ENCODE results near the gene CDH24. TPM values are rescaled to one million over a fixed set of nuclear protein-coding genes. Genes with fewer than 3 reads are reported as not detected.
A peak's percentile ranks its signal among the peaks of the same experiment; 100 is the strongest.

The CDH24 gene
- total and polyA plus RNA-seq, 2 of the 13 experiments (the other 11 are each of a cell fraction or from before 2014, with no cell fraction given): 0.69 to 0.99 TPM

- TF ChIP-seq ZUFSP (CRISPR knock-in tag; IDR thresholded peaks at IDR 0.05; ENCODE audit: borderline replicate concordance) (0 out of 2 replicates have a peak, but pooled peaks have one; percentile 53), ZMYM3 (CRISPR knock-in tag; IDR thresholded peaks at IDR 0.05) (peak; percentile 39; the same call in 1 of the 2 replicates), MTERF4 (CRISPR knock-in tag; IDR thresholded peaks at IDR 0.05) (no peak), ZNF260 (CRISPR knock-in tag; IDR thresholded peaks at IDR 0.05; ENCODE audit: borderline replicate concordance, low read depth) (0 out of 2 replicates have a peak, but pooled peaks have one; percentile 53), KDM2A (CRISPR knock-in tag; IDR thresholded peaks at IDR 0.05; ENCODE audit: borderline replicate concordance, low read depth) (no peak; the same call in 1 of the 2 replicates), MTF1 (CRISPR knock-in tag; IDR thresholded peaks at IDR 0.05) (no peak), ZNF687 (CRISPR knock-in tag; IDR thresholded peaks at IDR 0.05) (peak; percentile 27), ZNF678 (CRISPR knock-in tag; IDR thresholded peaks at IDR 0.05) (no peak), KDM5B (CRISPR knock-in tag; IDR thresholded peaks at IDR 0.05; ENCODE audit: borderline replicate concordance) (0 out of 2 replicates have a peak, but pooled peaks have one; percentile 32), IKZF1 (IDR thresholded peaks at IDR 0.05) (no peak), HMG20A (CRISPR knock-in tag; IDR thresholded peaks at IDR 0.05; ENCODE audit: borderline replicate concordance) (no peak), ZNF564 (CRISPR knock-in tag; IDR thresholded peaks at IDR 0.05) (0 out of 2 replicates have a peak, but pooled peaks have one; percentile 16), ZFP41 (CRISPR knock-in tag; IDR thresholded peaks at IDR 0.05; ENCODE audit: borderline replicate concordance) (0 out of 2 replicates have a peak, but pooled peaks have one; percentile 33), HOXD1 (CRISPR knock-in tag; IDR thresholded peaks at IDR 0.05) (0 out of 2 replicates have a peak, but pooled peaks have one; percentile 20), NFIB (CRISPR knock-in tag; IDR thresholded peaks at IDR 0.05; ENCODE audit: borderline replicate concordance) (0 out of 2 replicates have a peak, but pooled peaks have one; percentile 17), ZNF83 (CRISPR knock-in tag; IDR thresholded peaks at IDR 0.05; ENCODE audit: borderline replicate concordance) (no peak), THAP9 (CRISPR knock-in tag; IDR thresholded peaks at IDR 0.05; ENCODE audit: borderline replicate concordance) (0 out of 2 replicates have a peak, but pooled peaks have one; percentile 30)
Observed at GRCh38 chr14:23045419-23046357, 11.6 kb downstream of the CDH24 start (continued).
